Endodermal cell (in vitro differentiated cells): ENCODE measurements around the gene SLC9A1. TPM values are rescaled to one million over a fixed set of nuclear protein-coding genes. Genes with fewer than 3 reads are reported as not detected.

Experiments
- DNase-seq: peaks from one replicate; pipeline ENCODE4 v3.0.0-alpha.2; 2017
- H3K27ac ChIP-seq: 2 replicates; pipeline ENCODE4 v1.5.1; 2013; ENCODE audit warnings: mild to moderate bottlenecking, low read depth, low read length, moderate library complexity
- H3K27me3 ChIP-seq: 2 replicates; pipeline ENCODE4 v1.6.1; 2013; ENCODE audit warnings: mild to moderate bottlenecking, low read length, moderate library complexity; ENCODE audit not compliant: insufficient read depth, control insufficient read depth, poor library complexity, severe bottlenecking
- H3K36me3 ChIP-seq: 2 replicates; pipeline ENCODE4 v1.7.0; 2013; ENCODE audit warnings: mild to moderate bottlenecking, low read length, moderate library complexity; ENCODE audit not compliant: control insufficient read depth, insufficient read depth
- H3K4me1 ChIP-seq: one replicate; pipeline ENCODE4 v1.7.0; 2013; ENCODE audit warnings: low read length; ENCODE audit not compliant: control insufficient read depth, insufficient read depth
- H3K4me3 ChIP-seq: 2 replicates; pipeline ENCODE4 v1.5.1; 2013; ENCODE audit warnings: mild to moderate bottlenecking, low read length, moderate library complexity
- H3K9ac ChIP-seq: 2 replicates; pipeline ENCODE4 v1.6.1; 2013; ENCODE audit warnings: mild to moderate bottlenecking, low read length, moderate library complexity; ENCODE audit not compliant: poor library complexity, severe bottlenecking; ENCODE audit errors: extremely low read depth
- H3K9me3 ChIP-seq: 2 replicates; pipeline ENCODE4 v1.6.1; 2013; ENCODE audit warnings: mild to moderate bottlenecking, low read length, moderate library complexity; ENCODE audit not compliant: control insufficient read depth
- H3K27ac Mint-ChIP-seq: 2 replicates; pipeline ENCODE4 v1.8.0; 2020; ENCODE audit warnings: mixed read lengths
- H3K27me3 Mint-ChIP-seq: 2 replicates; pipeline ENCODE4 v1.8.0; 2021; ENCODE audit warnings: mild to moderate bottlenecking, mixed read lengths; ENCODE audit not compliant: insufficient read depth
- H3K36me3 Mint-ChIP-seq: 2 replicates; pipeline ENCODE4 v1.8.0; 2020; ENCODE audit warnings: low read depth, mixed read lengths
- H3K4me1 Mint-ChIP-seq: 2 replicates; pipeline ENCODE4 v1.8.0; 2020; ENCODE audit warnings: mixed read lengths
- H3K4me3 Mint-ChIP-seq: 2 replicates; pipeline ENCODE4 v1.8.0; 2020; ENCODE audit warnings: mild to moderate bottlenecking, moderate library complexity, mixed read lengths
- H3K9me3 Mint-ChIP-seq: 2 replicates; pipeline ENCODE4 v1.8.0; 2020; ENCODE audit warnings: mild to moderate bottlenecking, mixed read lengths
- WGBS, 2 experiments: methylation state at CpG; one replicate each; pipeline versions ENCODE4 v1.1.5 to v1.1.7; 2013; ENCODE audit warnings: missing lambda C conversion rate in 2 of 2, mixed read lengths in 1 of 2; ENCODE audit not compliant: insufficient coverage in 1 of 2, insufficient read length in 1 of 2; 5-methylcytosine and 5-hydroxymethylcytosine counted together
- total RNA-seq, 2 donors: library from RNA; stranded (reverse); fragmentation: NEBNext Ultra II Directional in 1 of 2; extraction: Animal tissue kit (Norgen Biotek cat#: 25700) in 1 of 2; gene quantifications; 2 replicates in 1 of 2; 3 replicates in 1 of 2; pipeline ENCODE4 v1.2.1, GENCODE V29; 2021
- TF ChIP-seq, protein P1 (sequence below): fragments of 200-600 bp; sonication (generic); conservative IDR thresholded peaks from 2 replicates; pipeline ENCODE4 v1.5.0; 2021; ENCODE audit warnings: antibody characterized with exemption, mild to moderate bottlenecking

The SLC9A1 gene
- total RNA-seq, 2 donors from 2014 or later = 25.9 to 34.7 TPM

DNA sequence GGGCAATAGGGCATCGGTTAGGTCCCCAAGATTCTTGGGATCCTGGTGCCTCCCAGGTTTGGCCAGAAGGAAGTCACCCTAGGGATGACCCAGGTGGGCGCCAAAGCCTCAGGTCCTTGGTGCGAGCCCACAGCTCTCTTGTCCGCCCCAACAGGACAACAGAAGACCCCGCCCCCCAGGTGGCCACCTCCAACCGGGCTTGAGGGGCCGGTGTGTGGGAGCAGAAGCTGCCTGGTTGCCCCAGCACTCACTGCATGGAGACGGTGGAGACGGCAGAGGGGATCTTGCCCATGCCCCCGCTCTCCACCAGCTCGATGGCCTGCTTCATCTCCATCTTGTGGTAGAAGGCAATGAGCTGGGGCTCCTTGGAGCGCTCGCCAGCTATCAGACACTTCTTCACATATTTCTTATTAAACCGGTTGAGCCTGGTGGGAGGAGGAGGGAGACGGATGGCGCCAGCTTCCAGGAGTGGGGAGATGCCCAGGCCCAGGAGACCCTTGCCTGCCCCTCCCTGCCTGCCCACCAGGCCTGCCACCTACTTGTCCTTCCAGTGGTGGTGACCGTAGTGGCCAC, 52.7 kb downstream of the SLC9A1 start:
- peaks cover 8% of the 10 kb centered on the region for H3K4me1 Mint-ChIP-seq
- TF ChIP-seq, protein P1, sequence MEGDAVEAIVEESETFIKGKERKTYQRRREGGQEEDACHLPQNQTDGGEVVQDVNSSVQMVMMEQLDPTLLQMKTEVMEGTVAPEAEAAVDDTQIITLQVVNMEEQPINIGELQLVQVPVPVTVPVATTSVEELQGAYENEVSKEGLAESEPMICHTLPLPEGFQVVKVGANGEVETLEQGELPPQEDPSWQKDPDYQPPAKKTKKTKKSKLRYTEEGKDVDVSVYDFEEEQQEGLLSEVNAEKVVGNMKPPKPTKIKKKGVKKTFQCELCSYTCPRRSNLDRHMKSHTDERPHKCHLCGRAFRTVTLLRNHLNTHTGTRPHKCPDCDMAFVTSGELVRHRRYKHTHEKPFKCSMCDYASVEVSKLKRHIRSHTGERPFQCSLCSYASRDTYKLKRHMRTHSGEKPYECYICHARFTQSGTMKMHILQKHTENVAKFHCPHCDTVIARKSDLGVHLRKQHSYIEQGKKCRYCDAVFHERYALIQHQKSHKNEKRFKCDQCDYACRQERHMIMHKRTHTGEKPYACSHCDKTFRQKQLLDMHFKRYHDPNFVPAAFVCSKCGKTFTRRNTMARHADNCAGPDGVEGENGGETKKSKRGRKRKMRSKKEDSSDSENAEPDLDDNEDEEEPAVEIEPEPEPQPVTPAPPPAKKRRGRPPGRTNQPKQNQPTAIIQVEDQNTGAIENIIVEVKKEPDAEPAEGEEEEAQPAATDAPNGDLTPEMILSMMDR = no peak
- H3K36me3 Mint-ChIP-seq = peaks cover 7% of the 10 kb centered on the region
- H3K27ac Mint-ChIP-seq = no peak overlapping the region
- no peak for DNase-seq
- Histone ChIP-seq H3K9ac (no peak overlapping the region), H3K27ac (no peak overlapping the region), H3K4me3 (no peak overlapping the region), H3K27me3 (no peaks in the 10 kb centered on the region), H3K9me3 (no peaks in the 10 kb centered on the region), H3K36me3 (no peaks in the 10 kb centered on the region), H3K4me1 (peaks cover 6% of the 10 kb centered on the region)
- WGBS, 2 experiments = 85 to 96% methylated on average over 7 to 15 of the region's 17 CpGs
- H3K4me3 Mint-ChIP-seq = no peak overlapping the region
- H3K9me3 Mint-ChIP-seq = no peaks in the 10 kb centered on the region
- no peaks in the 10 kb centered on the region for H3K27me3 Mint-ChIP-seq

DNA sequence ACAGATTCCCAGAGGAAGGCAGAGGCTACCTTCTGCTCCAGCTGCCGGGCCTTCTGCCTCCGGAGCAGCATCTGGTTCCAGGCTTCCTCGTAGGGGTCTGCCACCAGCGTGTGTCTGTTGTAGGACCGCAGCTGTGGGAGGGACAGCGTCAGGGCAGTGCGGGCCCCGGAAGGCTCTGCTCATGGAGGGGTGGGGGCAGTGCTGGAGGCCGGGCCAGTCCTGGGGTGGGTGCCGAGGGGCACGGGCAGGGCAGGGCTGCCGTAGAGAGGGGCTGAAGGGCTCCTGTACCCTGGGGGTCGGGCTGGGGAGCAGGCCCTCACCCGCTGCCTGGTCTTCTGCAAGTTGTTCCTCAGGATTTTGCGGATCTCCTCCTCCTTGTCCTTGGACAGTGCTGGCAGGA, 53.2 kb downstream of the SLC9A1 start:
- H3K36me3 Mint-ChIP-seq = peaks cover 7% of the 10 kb centered on the region
- no peak for DNase-seq
- no peak overlapping the region for H3K4me3 Mint-ChIP-seq
- H3K4me1 Mint-ChIP-seq = peaks cover 8% of the 10 kb centered on the region
- Histone ChIP-seq H3K4me1 (peaks cover 6% of the 10 kb centered on the region), H3K36me3 (no peaks in the 10 kb centered on the region), H3K9me3 (no peaks in the 10 kb centered on the region), H3K4me3 (no peak overlapping the region), H3K27me3 (no peaks in the 10 kb centered on the region), H3K27ac (no peak overlapping the region), H3K9ac (no peak overlapping the region)
- H3K9me3 Mint-ChIP-seq = no peaks in the 10 kb centered on the region
- WGBS, 2 experiments = 90 to 91% methylated on average over 8 to 15 of the region's 15 CpGs
- TF ChIP-seq, protein P1 = no peak
- no peaks in the 10 kb centered on the region for H3K27me3 Mint-ChIP-seq
- H3K27ac Mint-ChIP-seq = no peak overlapping the region

GRCh38 chr1:27101054-27101491, 53.9 kb downstream of the SLC9A1 start:
- H3K9ac ChIP-seq = no peak overlapping the region
- Mint-ChIP-seq H3K36me3 (peaks cover 5% of the 10 kb centered on the region), H3K27ac (no peak overlapping the region), H3K9me3 (no peaks in the 10 kb centered on the region), H3K4me3 (no peak overlapping the region), H3K4me1 (peaks cover 8% of the 10 kb centered on the region), H3K27me3 (no peaks in the 10 kb centered on the region)
- no peak overlapping the region for H3K4me3 ChIP-seq
- no peaks in the 10 kb centered on the region for H3K36me3 ChIP-seq
- H3K27ac ChIP-seq = no peak overlapping the region
- DNase-seq = no peak
- no peaks in the 10 kb centered on the region for H3K27me3 ChIP-seq
- peaks cover 6% of the 10 kb centered on the region for H3K4me1 ChIP-seq
- WGBS, 2 experiments = 92 to 94% methylated on average over 4 to 11 of the region's 11 CpGs
- TF ChIP-seq, protein P1 = no peak
- no peaks in the 10 kb centered on the region for H3K9me3 ChIP-seq
